Uterus (tissue), 2 donors: ENCODE data around the gene FHIP2A.
"Not testable (repeated sequence)": the region's sequence is repeated elsewhere in the genome, so short reads cannot be mapped to it uniquely, and the experiment has no call there.

Source experiments
- POLR2A ChIP-seq, 2 donors: fragments of 450-650 bp; IDR thresholded peaks; one replicate each; pipeline ENCODE4 v1.6.1; 2016; ENCODE audit warnings: antibody characterized with exemption in 2 of 2, mild to moderate bottlenecking in 1 of 2, moderate library complexity in 1 of 2
- TF ChIP-seq, protein P1 (sequence below), 4 experiments: fragments of 200-600 bp in 2 of 4; fragments of 450-650 bp in 2 of 4; sonication (generic) in 2 of 4; IDR thresholded peaks; one replicate each; pipeline ENCODE4 v1.5.1; 2016 to 2019; ENCODE audit warnings: antibody characterized with exemption in 4 of 4, mild to moderate bottlenecking in 2 of 4, moderate library complexity in 1 of 4

GRCh38 chr10:114857288-114857565 lies 35.6 kb downstream of the FHIP2A start:
- TF ChIP-seq POLR2A (IDR thresholded peaks at IDR 0.05): not testable (repeated sequence)
- TF ChIP-seq, protein P1, sequence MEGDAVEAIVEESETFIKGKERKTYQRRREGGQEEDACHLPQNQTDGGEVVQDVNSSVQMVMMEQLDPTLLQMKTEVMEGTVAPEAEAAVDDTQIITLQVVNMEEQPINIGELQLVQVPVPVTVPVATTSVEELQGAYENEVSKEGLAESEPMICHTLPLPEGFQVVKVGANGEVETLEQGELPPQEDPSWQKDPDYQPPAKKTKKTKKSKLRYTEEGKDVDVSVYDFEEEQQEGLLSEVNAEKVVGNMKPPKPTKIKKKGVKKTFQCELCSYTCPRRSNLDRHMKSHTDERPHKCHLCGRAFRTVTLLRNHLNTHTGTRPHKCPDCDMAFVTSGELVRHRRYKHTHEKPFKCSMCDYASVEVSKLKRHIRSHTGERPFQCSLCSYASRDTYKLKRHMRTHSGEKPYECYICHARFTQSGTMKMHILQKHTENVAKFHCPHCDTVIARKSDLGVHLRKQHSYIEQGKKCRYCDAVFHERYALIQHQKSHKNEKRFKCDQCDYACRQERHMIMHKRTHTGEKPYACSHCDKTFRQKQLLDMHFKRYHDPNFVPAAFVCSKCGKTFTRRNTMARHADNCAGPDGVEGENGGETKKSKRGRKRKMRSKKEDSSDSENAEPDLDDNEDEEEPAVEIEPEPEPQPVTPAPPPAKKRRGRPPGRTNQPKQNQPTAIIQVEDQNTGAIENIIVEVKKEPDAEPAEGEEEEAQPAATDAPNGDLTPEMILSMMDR (IDR thresholded peaks at IDR 0.05): not testable (repeated sequence)
